Body of pancreas (tissue), 4 donors: ENCODE measurements around the gene ZNF415. TPM values are rescaled to one million over a fixed set of nuclear protein-coding genes. Genes with fewer than 3 reads are reported as not detected.

ENCODE experiments used
- ATAC-seq: fragments of 150-250 bp; one replicate; pipeline ENCODE4 v1.9.1; 2016
- DNase-seq, 4 donors: peaks; one replicate each; pipeline ENCODE4 v3.0.0-alpha.2; 2019
- H3K27ac ChIP-seq, 4 donors: fragments of 200-600 bp; sonication (generic); 1 replicate in 3 of 4; 2 replicates in 1 of 4; pipeline versions ENCODE4 v1.5.1 to v1.6.1; 2016 to 2019; ENCODE audit warnings: mild to moderate bottlenecking in 1 of 4, mixed read lengths in 1 of 4, moderate library complexity in 1 of 4
- H3K27me3 ChIP-seq, 2 donors: fragments of 200-600 bp; sonication (generic); one replicate each; pipeline ENCODE4 v1.6.0; 2016; ENCODE audit warnings: mild to moderate bottlenecking in 1 of 2
- H3K36me3 ChIP-seq, 2 donors: fragments of 200-600 bp; sonication (generic); replicated peaks in 1 of 2; 2 replicates each; pipeline ENCODE4 v1.5.1; 2016; ENCODE audit warnings: low read depth in 2 of 2; ENCODE audit not compliant: insufficient read depth in 1 of 2
- H3K4me1 ChIP-seq: fragments of 200-600 bp; sonication (generic); one replicate; pipeline ENCODE4 v1.6.0; 2016
- H3K4me3 ChIP-seq, 2 donors: fragments of 200-600 bp; sonication (generic); 1 replicate in 1 of 2; 2 replicates in 1 of 2; pipeline ENCODE4 v1.5.1; 2016 to 2019
- H3K9me3 ChIP-seq, 3 donors: fragments of 200-600 bp; sonication (generic); 1 replicate in 2 of 3; 2 replicates in 1 of 3; pipeline ENCODE4 v1.5.1; 2016
- CTCF ChIP-seq, 7 experiments: fragments of 450-650 bp in 4 of 7; fragments of 200-600 bp in 3 of 7; sonication (generic) in 3 of 7; IDR thresholded peaks; one replicate each; pipeline ENCODE4 v1.5.1; 2016 to 2019; ENCODE audit warnings: antibody characterized with exemption in 7 of 7
- POLR2A ChIP-seq, 3 donors: fragments of 450-650 bp; IDR thresholded peaks; one replicate each; pipeline ENCODE4 v1.6.1; 2016; ENCODE audit warnings: antibody characterized with exemption in 3 of 3, mild to moderate bottlenecking in 2 of 3
- WGBS, 2 donors: methylation state at CpG; one replicate each; pipeline ENCODE4 v1.1.5; 2017; 5-methylcytosine and 5-hydroxymethylcytosine counted together
- intact Hi-C: fragments of 100-400 bp; cut with DNase I; formaldehyde crosslinking; loops from one replicate; pipeline ENCODE4 v1.15.1; 2023
- total RNA-seq, 2 donors: library from RNA; depleted of rRNA; stranded (reverse); fragments of >200 nt; gene quantifications; one replicate each; pipeline ENCODE4 v1.1.0, GENCODE V29; 2016

ZNF415 gene
- total RNA-seq, 2 donors from 2014 or later = 3.9 to 6.9 TPM

GRCh38 chr19:53091413-53092254 is 41.1 kb downstream of the ZNF415 start:
- no peak overlapping the region for H3K27ac ChIP-seq
- peaks cover 5 to 11% of the 10 kb centered on the region in 2 donors for H3K36me3 ChIP-seq
- H3K9me3 ChIP-seq = no peaks in the 10 kb centered on the region
- ATAC-seq = no peak
- H3K27me3 ChIP-seq = no peaks in the 10 kb centered on the region
- TF ChIP-seq CTCF (IDR thresholded peaks at IDR 0.05) = no peak
- TF ChIP-seq POLR2A (IDR thresholded peaks at IDR 0.05) = no peak
- intact Hi-C loops = no loop called here
- no peak overlapping the region for H3K4me3 ChIP-seq
- WGBS, 2 donors = 89 to 91% methylated on average over 14 to 19 of the region's 19 CpGs
- DNase-seq = no peak
- H3K4me1 ChIP-seq = no peaks in the 10 kb centered on the region

GRCh38 chr19:53088091-53088490 is 44.6 kb downstream of the ZNF415 start:
- Histone ChIP-seq H3K27me3 (no peaks in the 10 kb centered on the region), H3K27ac (no peak overlapping the region), H3K9me3 (no peaks in the 10 kb centered on the region), H3K4me1 (no peaks in the 10 kb centered on the region), H3K4me3 (no peak overlapping the region), H3K36me3 (peaks cover 5 to 19% of the 10 kb centered on the region in 2 donors)
- intact Hi-C loops = no loop called here
- no peak for TF ChIP-seq CTCF (IDR thresholded peaks at IDR 0.05)
- no peak for TF ChIP-seq POLR2A (IDR thresholded peaks at IDR 0.05)
- ATAC-seq = no peak
- 85 to 87% methylated on average over 6 of the region's 6 CpGs for WGBS, 2 donors
- DNase-seq = no peak

DNA sequence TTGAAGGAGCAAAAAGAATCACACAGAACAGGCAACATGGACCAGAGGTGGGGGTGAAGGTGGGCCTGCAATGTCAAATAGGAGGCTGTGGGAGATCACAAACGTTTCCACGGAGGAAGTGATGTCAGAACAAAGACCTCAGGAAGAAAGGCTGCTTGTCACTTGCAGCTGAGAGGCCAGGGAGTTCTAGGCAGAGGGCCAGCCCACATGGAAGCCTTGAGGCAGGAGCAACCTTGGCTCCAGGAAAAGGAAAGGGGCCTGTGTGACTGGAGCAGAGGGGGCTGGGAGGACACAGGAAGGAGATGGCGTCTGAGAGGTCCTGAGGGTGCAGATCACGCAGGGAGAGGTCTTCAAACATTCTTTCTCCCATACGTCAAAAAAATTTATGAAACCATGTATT is 45.8 kb downstream of the ZNF415 start:
- H3K4me1 ChIP-seq = no peaks in the 10 kb centered on the region
- no peaks in the 10 kb centered on the region for H3K27me3 ChIP-seq
- WGBS, 2 donors = 57 to 69% methylated on average over 5 of the region's 5 CpGs
- TF ChIP-seq POLR2A (IDR thresholded peaks at IDR 0.05) = no peak
- TF ChIP-seq CTCF (IDR thresholded peaks at IDR 0.05) = no peak
- peaks cover 5 to 21% of the 10 kb centered on the region in 2 donors for H3K36me3 ChIP-seq
- DNase-seq = peak in 3 of 4 donors; percentile 8 to 46 (median 22)
- H3K9me3 ChIP-seq = no peaks in the 10 kb centered on the region
- H3K4me3 ChIP-seq = no peak overlapping the region
- intact Hi-C loops = no loop called here
- peak; percentile 55 for ATAC-seq
- peak overlapping the region in 1 of 4 donors; percentile 25 for H3K27ac ChIP-seq

DNA sequence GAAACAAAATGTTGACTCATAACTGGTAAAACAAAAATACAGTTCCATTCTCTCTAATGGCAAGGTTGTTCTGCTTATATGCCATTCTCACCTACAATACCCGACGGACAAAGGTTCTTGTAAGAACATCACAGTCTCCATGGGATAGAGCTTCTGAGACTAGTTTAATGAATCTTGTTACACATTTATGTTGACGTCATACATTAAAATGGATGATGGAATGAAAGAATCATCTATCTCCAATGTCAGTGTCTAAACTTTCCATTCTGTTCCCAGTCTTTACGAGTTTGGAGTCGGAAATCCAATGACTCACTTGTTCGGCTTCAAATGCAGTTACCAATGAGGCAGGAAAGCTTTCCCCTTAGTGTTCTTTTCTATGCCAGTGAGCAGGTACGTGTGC is 47.2 kb downstream of the ZNF415 start:
- WGBS, 2 donors = 94 to 95% methylated on average over 7 of the region's 7 CpGs
- TF ChIP-seq POLR2A (IDR thresholded peaks at IDR 0.05) (no peak), CTCF (IDR thresholded peaks at IDR 0.05) (no peak)
- no peak for DNase-seq
- Histone ChIP-seq H3K36me3 (peaks cover 0 to 11% of the 10 kb centered on the region in 2 donors), H3K4me3 (no peak overlapping the region), H3K4me1 (no peaks in the 10 kb centered on the region), H3K27me3 (no peaks in the 10 kb centered on the region), H3K27ac (no peak overlapping the region), H3K9me3 (peaks cover 0 to 3% (median 0%) of the 10 kb centered on the region in 3 donors)
- intact Hi-C loops = no loop called here
- ATAC-seq = no peak

- DNase-seq (no peak), ATAC-seq (no peak)
- H3K27me3 ChIP-seq = no peaks in the 10 kb centered on the region
- no peak overlapping the region for H3K4me3 ChIP-seq
- H3K4me1 ChIP-seq = no peaks in the 10 kb centered on the region
- no peak for TF ChIP-seq POLR2A (IDR thresholded peaks at IDR 0.05)
- no peak for TF ChIP-seq CTCF (IDR thresholded peaks at IDR 0.05)
- 95 to 98% methylated on average over 3 of the region's 3 CpGs for WGBS, 2 donors
- peaks cover 0 to 6% (median 0%) of the 10 kb centered on the region in 3 donors for H3K9me3 ChIP-seq
- intact Hi-C loops = no loop called here
- H3K36me3 ChIP-seq = peaks cover 0 to 10% of the 10 kb centered on the region in 2 donors
- no peak overlapping the region for H3K27ac ChIP-seq
These were observed 49.8 kb downstream of the ZNF415 start for GRCh38 chr19:53082929-53083328.
